Effector memory CD8-positive, alpha-beta T cell (primary cell): ENCODE results near the gene MED31.
A peak's percentile ranks its signal among the peaks of the same experiment; 100 is the strongest.
"Not testable (repeated sequence)": the region's sequence is repeated elsewhere in the genome, so short reads cannot be mapped to it uniquely, and the experiment has no call there.

ENCODE experiments used
- ATAC-seq: fragments of 150-1000 bp; cut with Tn5 transposase; replicated peaks from 2 replicates; pipeline ENCODE4 v1.10.0; 2021; ENCODE audit warnings: mild to moderate bottlenecking, moderate library complexity
- DNase-seq, 3 experiments: peaks; one replicate each; pipeline ENCODE4 v3.0.0; 2021
- H3K27ac Mint-ChIP-seq, 2 donors: one replicate each; pipeline ENCODE4 v1.8.0; 2022; ENCODE audit warnings: mild to moderate bottlenecking in 2 of 2, mixed read lengths in 2 of 2, moderate library complexity in 2 of 2
- H3K27me3 Mint-ChIP-seq, 2 donors: one replicate each; pipeline ENCODE4 v1.8.0; 2022; ENCODE audit warnings: mixed read lengths in 2 of 2
- H3K36me3 Mint-ChIP-seq: one replicate; pipeline ENCODE4 v1.8.0; 2022; ENCODE audit warnings: mild to moderate bottlenecking, moderate library complexity, mixed read lengths; ENCODE audit not compliant: insufficient read depth
- H3K4me1 Mint-ChIP-seq, 2 donors: one replicate each; pipeline ENCODE4 v1.8.0; 2022; ENCODE audit warnings: low read depth in 2 of 2, mixed read lengths in 2 of 2
- H3K4me3 Mint-ChIP-seq, 2 donors: one replicate each; pipeline ENCODE4 v1.8.0; 2022; ENCODE audit warnings: mild to moderate bottlenecking in 2 of 2, mixed read lengths in 2 of 2, moderate library complexity in 2 of 2
- H3K9me3 Mint-ChIP-seq, 2 donors: one replicate each; pipeline ENCODE4 v1.8.0; 2022; ENCODE audit warnings: mixed read lengths in 2 of 2

Gene MED31

DNA sequence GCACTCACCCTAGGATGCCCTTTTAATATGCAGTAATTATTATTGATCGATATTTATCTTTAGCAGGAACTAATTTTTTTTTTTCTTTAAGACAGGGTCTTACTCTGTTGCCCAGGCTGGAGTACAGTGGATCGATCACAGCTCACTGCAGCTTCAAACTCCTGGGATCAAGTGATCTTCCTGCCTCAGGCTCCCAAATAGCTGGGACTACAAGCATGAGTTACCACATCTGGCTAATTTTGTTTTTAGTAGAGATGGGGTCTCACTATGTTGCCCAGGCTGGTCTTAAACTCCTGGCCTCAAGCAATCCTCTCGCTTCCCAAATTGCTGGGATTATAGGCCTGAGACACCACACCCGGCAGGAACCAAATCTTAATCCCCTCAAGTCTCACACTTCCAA is 40.2 kb downstream of the MED31 start:
- H3K27ac Mint-ChIP-seq = no peak overlapping the region
- no peak overlapping the region for H3K4me3 Mint-ChIP-seq
- ATAC-seq (no peak), DNase-seq (no peak)
- H3K9me3 Mint-ChIP-seq = no peaks in the 10 kb centered on the region
- no peaks in the 10 kb centered on the region for H3K27me3 Mint-ChIP-seq
- peaks cover 0 to 7% of the 10 kb centered on the region in 2 donors for H3K4me1 Mint-ChIP-seq
- H3K36me3 Mint-ChIP-seq = peaks cover 41% of the 10 kb centered on the region

DNA sequence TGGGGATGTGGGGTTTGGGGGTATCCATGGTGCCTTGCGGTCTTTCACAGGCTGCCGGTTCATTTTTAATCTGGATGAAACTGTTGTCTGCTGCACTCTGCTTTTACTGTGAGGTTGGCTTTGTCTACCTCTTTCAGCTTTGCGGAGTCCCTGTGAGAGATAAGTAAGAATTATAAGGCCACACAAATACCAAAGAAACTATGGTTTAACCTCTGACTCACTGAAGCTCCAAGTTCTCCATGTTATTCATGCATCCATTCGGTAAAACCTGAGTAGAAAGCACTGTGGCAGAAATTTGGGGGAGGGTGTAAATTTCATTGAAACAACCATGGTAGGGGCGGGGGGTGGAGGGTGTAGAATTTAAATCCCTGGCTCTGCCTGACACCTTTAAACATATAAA is 41.4 kb downstream of the MED31 start:
- Mint-ChIP-seq H3K27me3 (no peaks in the 10 kb centered on the region), H3K36me3 (peaks cover 51% of the 10 kb centered on the region), H3K27ac (no peak overlapping the region), H3K4me3 (no peak overlapping the region), H3K9me3 (no peaks in the 10 kb centered on the region), H3K4me1 (peaks cover 0 to 7% of the 10 kb centered on the region in 2 donors)
- ATAC-seq = no peak
- no peak for DNase-seq

DNA sequence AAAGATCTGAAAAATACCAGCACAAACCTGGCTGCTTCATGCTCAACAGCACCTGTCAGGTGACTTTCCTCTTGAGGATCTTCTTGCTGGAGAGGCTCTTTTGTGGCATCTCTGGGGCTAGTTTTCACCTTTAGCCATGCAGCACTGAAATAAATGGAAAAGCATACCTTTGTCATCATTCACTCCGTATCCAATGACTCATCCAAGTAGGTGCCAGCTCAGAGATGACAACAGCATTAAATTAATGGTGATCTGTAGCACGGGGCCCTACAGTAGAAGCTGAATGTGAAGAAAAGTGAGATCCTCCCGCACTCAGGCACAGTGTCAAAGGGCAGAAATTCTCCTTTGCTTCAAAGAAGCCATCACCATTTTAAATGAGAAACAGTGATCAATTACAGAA is 43.1 kb downstream of the MED31 start:
- no peaks in the 10 kb centered on the region for H3K27me3 Mint-ChIP-seq
- no peak for DNase-seq
- H3K27ac Mint-ChIP-seq = no peak overlapping the region
- H3K36me3 Mint-ChIP-seq = peaks cover 51% of the 10 kb centered on the region
- no peaks in the 10 kb centered on the region for H3K4me1 Mint-ChIP-seq
- ATAC-seq = no peak
- no peaks in the 10 kb centered on the region for H3K9me3 Mint-ChIP-seq
- no peak overlapping the region for H3K4me3 Mint-ChIP-seq

DNA sequence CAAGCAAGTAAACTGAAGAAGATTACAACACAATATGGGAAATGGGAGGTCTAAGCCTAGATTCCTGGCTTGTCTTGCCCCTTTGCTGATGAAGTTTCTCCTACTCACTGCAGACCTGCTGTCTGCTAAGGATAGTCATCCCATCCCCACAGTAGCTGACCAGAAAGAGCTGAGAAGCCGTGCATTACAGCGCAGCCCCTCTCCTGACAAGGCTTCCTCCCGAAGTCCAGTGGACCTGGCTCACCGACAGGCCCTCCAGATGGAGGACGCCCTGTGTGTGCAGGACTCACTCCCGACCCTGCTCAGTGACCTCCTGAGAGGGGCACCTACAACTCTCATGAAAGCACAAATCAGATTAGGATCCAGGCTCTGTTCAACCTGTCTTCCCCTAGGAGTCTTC is 46.3 kb downstream of the MED31 start:
- Mint-ChIP-seq H3K27me3 (no peaks in the 10 kb centered on the region), H3K4me3 (no peak overlapping the region), H3K4me1 (peaks cover 0 to 1% of the 10 kb centered on the region in 2 donors), H3K27ac (no peak overlapping the region), H3K36me3 (peaks cover 50% of the 10 kb centered on the region), H3K9me3 (no peaks in the 10 kb centered on the region)
- no peak for DNase-seq
- ATAC-seq = no peak

DNA sequence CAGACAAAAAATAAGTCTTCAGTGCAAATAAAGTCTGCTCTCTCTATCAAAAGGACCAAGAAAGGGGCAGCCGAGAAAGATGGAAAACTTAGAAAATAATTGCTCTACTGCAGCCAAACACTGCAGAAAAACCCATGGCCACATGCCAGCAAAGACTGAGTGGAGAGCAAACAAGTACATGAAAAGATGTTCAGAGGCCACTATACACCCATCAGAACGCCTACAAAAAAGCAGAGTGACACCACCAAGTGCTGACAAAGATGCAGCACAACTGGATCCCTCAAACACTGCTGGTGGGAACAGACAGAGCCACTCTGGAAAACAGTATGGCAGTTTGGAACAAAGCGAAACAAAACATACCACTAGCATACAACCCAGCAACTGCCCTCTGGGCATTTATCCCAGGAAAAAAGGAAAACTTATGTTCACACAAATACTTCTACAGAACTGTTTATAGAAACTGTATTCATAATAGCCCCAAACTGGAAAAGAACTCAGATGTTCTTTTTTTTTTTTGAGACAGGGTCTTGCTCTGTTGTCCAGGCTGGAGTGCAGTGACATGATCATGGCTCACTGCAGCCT is 47.6 kb downstream of the MED31 start:
- Mint-ChIP-seq H3K9me3 (no peaks in the 10 kb centered on the region), H3K4me3 (no peak overlapping the region), H3K27ac (peak overlapping the region in 1 of 2 donors; percentile 45), H3K27me3 (no peaks in the 10 kb centered on the region), H3K36me3 (peaks cover 39% of the 10 kb centered on the region), H3K4me1 (peaks cover 0 to 3% of the 10 kb centered on the region in 2 donors)
- no peak for ATAC-seq
- no peak for DNase-seq

DNA sequence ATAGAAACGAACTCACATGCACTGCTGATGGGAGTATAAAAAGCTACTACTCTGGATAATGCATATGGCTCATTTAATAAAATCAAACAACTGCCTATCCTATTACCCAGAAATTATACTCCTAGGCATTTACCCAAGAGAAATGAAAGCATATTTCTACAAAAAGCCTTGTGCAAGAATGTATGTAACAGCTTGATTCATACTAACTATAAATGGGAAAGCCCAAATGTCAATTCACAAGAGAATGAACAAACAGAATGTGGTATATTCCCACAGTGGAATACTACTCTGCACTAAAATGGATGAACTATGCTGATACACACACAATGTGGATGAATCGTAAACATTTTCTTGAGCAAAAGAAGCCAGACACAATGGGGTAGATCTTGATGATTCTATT is 49.3 kb downstream of the MED31 start:
- H3K27me3 Mint-ChIP-seq = no peaks in the 10 kb centered on the region
- H3K9me3 Mint-ChIP-seq = no peaks in the 10 kb centered on the region
- peaks cover 0 to 3% of the 10 kb centered on the region in 2 donors for H3K4me1 Mint-ChIP-seq
- no peak overlapping the region for H3K27ac Mint-ChIP-seq
- ATAC-seq (no peak), DNase-seq (no peak)
- no peak overlapping the region for H3K4me3 Mint-ChIP-seq
- peaks cover 49% of the 10 kb centered on the region for H3K36me3 Mint-ChIP-seq

DNA sequence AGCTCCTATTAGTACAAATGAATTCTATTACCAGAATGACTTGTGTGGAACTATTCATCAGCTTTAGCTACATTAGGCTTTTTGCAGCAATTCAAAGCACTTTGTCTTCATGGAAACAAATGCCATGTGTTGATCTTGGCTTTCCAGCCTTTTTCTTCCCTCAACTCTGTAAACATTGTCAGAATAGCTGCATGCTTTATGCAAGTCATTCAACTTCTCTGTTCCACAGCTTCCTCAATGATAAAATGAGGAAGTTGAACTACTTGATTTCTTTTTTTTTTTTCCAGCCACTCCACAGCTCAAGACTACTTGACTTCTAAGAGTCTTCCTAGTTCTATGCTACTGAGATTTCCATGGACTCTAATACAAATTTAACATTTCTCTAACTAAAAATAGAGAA is 52.0 kb downstream of the MED31 start:
- no peak for ATAC-seq
- Mint-ChIP-seq H3K9me3 (no peaks in the 10 kb centered on the region), H3K36me3 (peaks cover 45% of the 10 kb centered on the region), H3K27me3 (no peaks in the 10 kb centered on the region), H3K4me1 (peaks cover 0 to 3% of the 10 kb centered on the region in 2 donors), H3K4me3 (no peak overlapping the region), H3K27ac (no peak overlapping the region)
- DNase-seq = no peak

DNA sequence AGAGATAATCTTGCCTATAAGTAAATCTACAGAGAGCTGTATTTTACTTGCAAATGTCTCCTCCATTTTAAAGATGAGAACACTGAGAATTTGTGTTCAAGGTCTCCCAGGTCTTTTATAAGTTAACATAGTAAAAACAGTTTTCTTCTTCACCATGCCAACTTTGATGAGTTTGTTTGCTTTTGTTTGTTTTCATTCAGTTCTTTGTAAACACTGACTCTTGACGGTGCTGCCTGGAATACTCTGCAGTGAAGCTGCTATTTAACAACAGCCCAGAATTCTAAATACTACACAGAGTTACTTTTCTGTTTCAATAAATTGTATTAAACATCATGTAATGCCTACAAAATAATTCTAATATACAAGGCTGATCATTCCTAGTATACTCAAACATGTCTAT is 53.7 kb downstream of the MED31 start:
- no peak for DNase-seq
- H3K36me3 Mint-ChIP-seq = peaks cover 47% of the 10 kb centered on the region
- ATAC-seq = no peak
- H3K4me1 Mint-ChIP-seq = peaks cover 0 to 3% of the 10 kb centered on the region in 2 donors
- no peaks in the 10 kb centered on the region for H3K27me3 Mint-ChIP-seq
- no peaks in the 10 kb centered on the region for H3K9me3 Mint-ChIP-seq
- no peak overlapping the region for H3K4me3 Mint-ChIP-seq
- H3K27ac Mint-ChIP-seq = no peak overlapping the region

DNA sequence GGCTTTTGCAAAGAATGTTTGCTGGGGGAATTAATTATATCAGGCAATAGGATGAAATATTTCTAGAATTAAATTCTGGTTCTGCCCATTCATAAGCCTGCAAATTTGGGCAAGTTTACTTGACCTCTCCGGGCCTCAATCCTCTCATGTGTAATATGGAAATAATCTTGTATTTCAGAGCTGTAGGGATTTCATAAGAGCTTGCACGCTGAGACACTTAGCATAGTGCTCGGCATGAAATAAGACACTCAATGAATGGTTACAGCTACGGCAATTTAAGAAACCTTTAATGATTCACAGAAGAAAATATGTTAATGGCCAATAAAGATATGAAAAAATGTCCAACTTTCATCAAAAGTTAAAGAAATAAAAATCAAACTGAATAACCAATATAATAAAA is 54.5 kb downstream of the MED31 start:
- Mint-ChIP-seq H3K27ac (no peak overlapping the region), H3K27me3 (no peaks in the 10 kb centered on the region), H3K4me1 (peaks cover 0 to 3% of the 10 kb centered on the region in 2 donors), H3K9me3 (no peaks in the 10 kb centered on the region), H3K36me3 (peaks cover 53% of the 10 kb centered on the region), H3K4me3 (no peak overlapping the region)
- ATAC-seq (no peak), DNase-seq (no peak)

DNA sequence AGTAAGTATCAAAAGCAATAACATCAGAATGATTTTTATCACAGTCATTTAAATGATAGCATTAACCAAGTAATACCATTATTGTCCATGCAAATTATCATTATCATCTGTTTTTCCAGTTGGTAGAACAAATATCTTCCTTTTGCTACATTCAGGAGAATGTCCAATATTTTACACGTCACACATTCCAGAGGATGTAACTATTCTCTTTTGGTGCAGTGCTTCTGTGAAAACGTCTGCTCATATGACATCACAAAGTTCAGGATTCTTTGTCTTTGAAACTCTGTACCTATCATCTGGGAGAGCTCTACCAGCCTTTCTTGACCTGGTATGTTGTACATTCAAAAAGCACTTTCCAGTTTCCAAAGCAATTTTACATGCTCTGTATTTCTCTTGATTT is 54.9 kb downstream of the MED31 start:
- H3K4me1 Mint-ChIP-seq = peaks cover 0 to 3% of the 10 kb centered on the region in 2 donors
- no peak overlapping the region for H3K27ac Mint-ChIP-seq
- H3K9me3 Mint-ChIP-seq = no peaks in the 10 kb centered on the region
- ATAC-seq (no peak), DNase-seq (no peak)
- no peaks in the 10 kb centered on the region for H3K27me3 Mint-ChIP-seq
- no peak overlapping the region for H3K4me3 Mint-ChIP-seq
- H3K36me3 Mint-ChIP-seq = peaks cover 49% of the 10 kb centered on the region

DNA sequence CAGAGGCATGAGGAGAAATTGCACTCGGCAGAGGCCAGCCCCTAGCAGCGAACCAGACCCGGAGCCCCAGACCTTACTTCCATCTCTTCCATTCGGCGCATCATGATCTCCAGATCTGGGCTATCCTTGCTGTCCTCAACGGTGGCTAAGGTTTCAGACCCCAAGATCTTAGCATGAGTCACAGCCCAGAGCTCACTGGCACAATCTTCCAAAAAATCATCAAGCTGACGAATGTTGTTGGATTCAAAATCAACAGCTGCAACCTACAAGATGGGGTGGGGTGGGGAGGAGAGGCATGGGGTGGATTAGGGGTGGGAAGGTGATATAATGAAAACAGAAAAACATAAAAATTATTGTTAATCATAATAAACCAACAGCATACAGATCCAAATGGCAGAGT is 55.3 kb downstream of the MED31 start:
- Mint-ChIP-seq H3K27ac (no peak overlapping the region), H3K4me3 (no peak overlapping the region), H3K27me3 (no peaks in the 10 kb centered on the region), H3K9me3 (no peaks in the 10 kb centered on the region), H3K36me3 (peaks cover 49% of the 10 kb centered on the region), H3K4me1 (peaks cover 0 to 3% of the 10 kb centered on the region in 2 donors)
- DNase-seq (no peak), ATAC-seq (no peak)

DNA sequence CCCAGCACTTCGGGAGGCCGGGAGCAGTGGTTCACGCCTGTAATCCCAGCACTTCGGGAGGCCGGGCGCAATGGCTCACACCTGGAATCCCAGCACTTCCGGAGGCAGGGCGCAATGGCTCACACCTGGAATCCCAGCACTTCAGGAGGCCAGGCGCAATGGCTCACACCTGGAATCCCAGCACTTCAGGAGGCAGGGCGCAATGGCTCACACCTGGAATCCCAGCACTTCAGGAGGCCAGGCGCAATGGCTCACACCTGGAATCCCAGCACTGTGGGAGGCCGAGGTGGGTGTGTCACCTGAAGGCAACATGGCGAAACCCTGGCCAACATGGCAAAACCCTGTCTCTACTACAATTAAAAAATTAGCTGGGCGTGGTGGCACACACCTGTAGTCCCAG is 58.0 kb downstream of the MED31 start:
- H3K4me3 Mint-ChIP-seq, H3K27me3 Mint-ChIP-seq, H3K4me1 Mint-ChIP-seq, DNase-seq, H3K9me3 Mint-ChIP-seq, ATAC-seq, H3K27ac Mint-ChIP-seq: not testable (repeated sequence)
- H3K36me3 Mint-ChIP-seq = peaks cover 60% of the 10 kb centered on the region
